T follicular helper cell (primary cell): Measurements from ENCODE around the gene HOXD1.

Experiments used
- DNase-seq: peaks from one replicate; pipeline ENCODE4 v3.0.0-alpha.2; 2020; ENCODE audit warnings: low read depth

HOXD1 gene

GRCh38 chr2:176152350-176153181 is 35.9 kb upstream of the HOXD1 start:
- DNase-seq: no peak

GRCh38 chr2:176154576-176155252 is 33.8 kb upstream of the HOXD1 start:
- no peak for DNase-seq

GRCh38 chr2:176155356-176156044 is 33.0 kb upstream of the HOXD1 start:
- no peak for DNase-seq

- DNase-seq: no peak
These were observed 32.1 kb upstream of the HOXD1 start for GRCh38 chr2:176156301-176156806.

GRCh38 chr2:176156807-176157498 is 31.5 kb upstream of the HOXD1 start, which contains the start of gene HOXD3:
Gene HOXD3, plus strand, starts transcription at chr2:176157307. Its CDS starts 11,808 bp downstream, at chr2:176169115.
- DNase-seq: no peak

- no peak for DNase-seq
These were observed 30.8 kb upstream of the HOXD1 start for GRCh38 chr2:176157499-176158185.

- no peak for DNase-seq
These were observed 30.3 kb upstream of the HOXD1 start for GRCh38 chr2:176158186-176158591.

GRCh38 chr2:176158855-176159662 is 29.4 kb upstream of the HOXD1 start:
- no peak for DNase-seq

GRCh38 chr2:176159663-176160250 is 28.7 kb upstream of the HOXD1 start:
- no peak for DNase-seq

- no peak for DNase-seq
These were observed 28.1 kb upstream of the HOXD1 start for GRCh38 chr2:176160251-176160985.

- DNase-seq: no peak
These were observed 27.3 kb upstream of the HOXD1 start for GRCh38 chr2:176160986-176161824.

GRCh38 chr2:176161825-176162626 is 26.4 kb upstream of the HOXD1 start:
- no peak for DNase-seq

- no peak for DNase-seq
These were observed 25.4 kb upstream of the HOXD1 start for GRCh38 chr2:176162911-176163671.

GRCh38 chr2:176163672-176164056 is 24.8 kb upstream of the HOXD1 start:
- no peak for DNase-seq

GRCh38 chr2:176164201-176164600 is 24.3 kb upstream of the HOXD1 start:
- DNase-seq: no peak

- no peak for DNase-seq
These were observed 23.7 kb upstream of the HOXD1 start for GRCh38 chr2:176164611-176165369.
